Measurements from ENCODE around the gene SMOC1. TPM values are rescaled to one million over a fixed set of nuclear protein-coding genes. Genes with fewer than 3 reads are reported as not detected.
A peak's percentile ranks its signal among the peaks of the same experiment; 100 is the strongest.

SMOC1 gene
- total RNA-seq, 1 experiment from 2014 or later: 0.68 TPM

- Histone ChIP-seq H3K56ac (ENCODE audit: insufficient read length, low read depth, low read length) (no peak overlapping the region), H2AK5ac (ENCODE audit: insufficient read length, low read length) (no peak overlapping the region), H4K5ac (ENCODE audit: insufficient read length, low read depth, low read length) (no peak overlapping the region), H2BK120ac (ENCODE audit: low read depth, low read length, poor library complexity, severe bottlenecking) (no peak overlapping the region), H3K9me3 (ENCODE audit: control insufficient read depth, low read depth, low read length) (no peaks in the 10 kb centered on the region), H3T11ph (ENCODE audit: low read length) (no peak overlapping the region), H3K27me3 (ENCODE audit: insufficient read depth, low read length) (no peaks in the 10 kb centered on the region; the same call in 1 of the 2 replicates), H3K14ac (ENCODE audit: insufficient read depth, low read length) (no peak overlapping the region), H2BK15ac (ENCODE audit: low read depth, low read length) (no peak overlapping the region), H3K79me2 (ENCODE audit: insufficient read depth, low read length) (no peaks in the 10 kb centered on the region), H3K9ac (ENCODE audit: extremely low read depth, insufficient read length, low read length) (no peak overlapping the region), H3K23ac (ENCODE audit: insufficient read length, low read depth, low read length) (no peak overlapping the region), H4K20me1 (ENCODE audit: control insufficient read depth, insufficient read depth, insufficient read length) (no peaks in the 10 kb centered on the region), H3K4me1 (ENCODE audit: insufficient read depth, low read length) (no peaks in the 10 kb centered on the region; the same call in 1 of the 2 replicates), H2AFZ (ENCODE audit: low read length) (no peak overlapping the region), H4K8ac (replicated peaks; ENCODE audit: insufficient read length, low read depth, low read length) (no peak overlapping the region), H3K4ac (ENCODE audit: low read depth, low read length) (no peak overlapping the region), H3K4me2 (ENCODE audit: insufficient read depth, insufficient read length, low read length) (no peak overlapping the region), H2BK5ac (ENCODE audit: insufficient read length, low read length) (no peak overlapping the region), H3K18ac (ENCODE audit: insufficient read length, low read depth, low read length) (no peak overlapping the region), H3K23me2 (ENCODE audit: insufficient read length, low read depth, low read length, poor library complexity, severe bottlenecking) (no peaks in the 10 kb centered on the region), H2BK20ac (ENCODE audit: low read depth, low read length, poor library complexity, severe bottlenecking) (no peak overlapping the region), H3K79me1 (ENCODE audit: insufficient read depth, low read depth, low read length, poor library complexity, severe bottlenecking) (no peaks in the 10 kb centered on the region), H3K27ac (ENCODE audit: insufficient read length, low read depth, low read length) (no peak overlapping the region), H4K91ac (ENCODE audit: insufficient read length, low read depth, low read length) (no peak overlapping the region), H2BK12ac (ENCODE audit: insufficient read length, low read depth, low read length) (no peak overlapping the region)
- Mint-ChIP-seq H3K27ac (no peak overlapping the region), H3K4me1 (peaks cover 14 to 19% of the 10 kb centered on the region in 2 experiments), H3K4me3 (no peak overlapping the region), H3K9me3 (no peaks in the 10 kb centered on the region), H3K27me3 (ENCODE audit: low read depth) (peaks cover 7% of the 10 kb centered on the region), H3K36me3 (ENCODE audit: insufficient read depth in 1 of 3, low read depth in 3 of 3) (no peaks in the 10 kb centered on the region)
- no CpG with 5 or more reads among the region's 1 CpG for WGBS (ENCODE audit: extremely low coverage, insufficient read length, low lambda C conversion rate)
- no peak for DNase-seq
- TF ChIP-seq CTCF (conservative IDR thresholded peaks at IDR 0.05): peak; percentile 46
Measured at GRCh38 chr14:70036665-70037064, 157.4 kb downstream of the SMOC1 start.

Data from H9 (cell line).